Measurements from ENCODE around the gene NBPF3. TPM values are rescaled to one million over a fixed set of nuclear protein-coding genes. Genes with fewer than 3 reads are reported as not detected.
"Not testable (repeated sequence)": the region's sequence is repeated elsewhere in the genome, so short reads cannot be mapped to it uniquely, and the experiment has no call there.

NBPF3 gene
- total RNA-seq, 1 donor from 2014 or later = 3.0 TPM

DNA sequence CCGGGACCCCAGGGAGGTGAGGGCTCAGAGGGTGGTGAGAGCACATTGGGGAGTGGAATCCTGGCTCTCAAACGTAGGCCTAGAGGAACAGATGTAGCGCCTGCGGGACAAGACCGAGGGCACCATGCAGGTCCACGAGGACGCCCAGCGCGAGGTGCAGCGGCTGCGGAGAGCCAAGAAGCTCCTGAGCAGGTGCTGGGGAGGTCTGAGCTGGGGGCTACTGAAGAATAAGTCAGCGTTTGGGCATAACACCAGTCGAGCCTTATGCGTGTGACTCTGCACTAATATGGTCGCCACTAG lies 2.6 kb upstream of the NBPF3 start:
- DNase-seq (ENCODE audit: low read depth, low spot score) = no peak

DNA sequence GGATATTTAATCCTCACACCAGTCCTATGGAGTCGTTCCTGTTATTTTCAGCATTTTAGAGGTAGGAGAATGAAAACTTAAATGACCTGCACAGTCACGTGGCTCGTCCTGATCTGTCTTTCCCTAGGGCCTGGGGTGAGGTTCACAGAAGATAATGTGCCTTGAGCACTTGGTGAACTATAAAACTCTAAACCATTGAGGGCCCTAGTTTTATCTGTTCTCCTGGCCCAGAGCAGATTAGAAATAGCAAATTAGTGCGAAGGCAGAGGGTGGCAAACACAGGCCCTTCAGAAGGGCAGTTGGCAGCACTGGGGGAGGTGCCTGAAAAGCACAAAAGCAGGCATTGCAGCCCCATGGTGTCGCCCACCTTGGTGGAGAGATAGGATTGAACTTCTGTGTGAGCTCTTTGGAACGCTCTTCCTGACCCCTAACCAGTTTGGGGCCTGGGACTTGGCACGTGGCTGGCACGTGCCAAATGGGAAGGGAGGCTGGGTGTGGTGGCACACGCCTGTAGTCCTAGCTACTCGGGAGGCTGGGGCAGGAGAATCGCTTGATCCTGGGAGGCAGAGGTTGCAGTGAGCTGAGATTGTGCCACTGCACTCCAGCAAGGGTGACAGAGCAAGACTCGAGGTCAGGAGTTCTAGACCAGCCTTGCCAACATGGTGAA lies 1.2 kb upstream of the NBPF3 start:
- not testable (repeated sequence) for DNase-seq (ENCODE audit: low read depth, low spot score)

DNA sequence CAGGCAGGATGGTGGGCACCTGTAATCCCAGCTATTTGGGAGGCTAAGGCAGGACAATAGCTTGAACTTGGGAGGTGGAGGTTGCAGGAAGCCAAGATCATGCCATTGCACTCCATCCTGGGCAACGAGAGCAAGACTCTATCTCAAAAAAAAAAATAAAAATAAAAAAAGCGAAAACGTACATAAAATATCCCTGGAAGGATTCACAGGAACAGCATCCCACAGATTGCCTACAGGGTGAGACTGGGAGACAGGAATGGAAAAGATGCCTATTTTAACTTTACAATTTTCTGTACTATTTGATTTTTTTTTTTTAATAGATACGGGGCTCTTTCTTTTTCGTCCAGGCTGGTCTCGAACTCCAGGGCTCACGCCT lies 604 bp upstream of the NBPF3 start:
- DNase-seq (ENCODE audit: low read depth, low spot score) = no peak

DNA sequence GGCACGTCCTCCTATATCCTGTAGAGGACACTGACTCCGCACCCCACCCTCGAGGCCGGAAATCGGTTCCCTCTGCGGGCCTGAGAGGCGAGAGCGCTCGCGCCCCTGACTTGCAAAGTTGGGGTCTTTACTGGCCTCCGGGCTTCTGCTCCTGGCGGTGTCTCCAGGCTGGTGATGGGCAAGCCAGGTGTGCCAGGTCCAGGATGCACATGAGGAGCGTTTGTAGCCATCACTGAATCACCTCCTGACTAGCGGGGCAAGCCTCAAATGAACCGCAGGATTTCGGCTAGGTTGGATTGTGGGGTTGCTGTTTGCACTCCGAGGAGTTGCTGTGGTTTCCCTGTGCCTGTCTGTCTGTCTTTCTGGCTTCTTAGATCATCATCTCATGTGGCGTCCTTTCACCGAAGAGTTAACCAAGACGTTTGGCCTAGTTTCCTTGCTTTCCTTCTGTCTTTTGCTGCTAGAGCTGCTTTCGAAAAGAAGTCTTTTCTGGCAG lies 741 bp downstream of the NBPF3 start:
- not testable (repeated sequence) for DNase-seq (ENCODE audit: low read depth, low spot score)

DNA sequence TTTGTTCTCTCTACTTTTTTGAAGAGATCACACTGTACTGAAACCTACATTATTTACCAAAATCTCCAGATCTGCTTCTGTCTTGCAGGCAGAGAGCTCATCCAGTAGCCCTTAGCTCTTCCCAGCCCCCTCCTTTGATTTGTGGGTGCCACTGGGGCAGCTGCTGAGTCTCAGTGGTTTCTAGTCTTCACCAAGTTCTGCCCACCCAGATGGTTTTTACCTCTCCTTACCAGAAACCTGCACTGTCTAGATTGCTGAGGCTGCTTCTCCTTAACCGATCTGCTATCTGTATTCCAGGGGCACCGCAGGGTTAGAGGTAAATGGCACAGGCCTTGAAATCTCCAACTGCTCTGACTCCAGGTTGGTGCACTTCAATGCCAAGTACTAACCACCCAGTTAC lies 6.7 kb downstream of the NBPF3 start:
- DNase-seq (ENCODE audit: low read depth, low spot score) = not testable (repeated sequence)

DNA sequence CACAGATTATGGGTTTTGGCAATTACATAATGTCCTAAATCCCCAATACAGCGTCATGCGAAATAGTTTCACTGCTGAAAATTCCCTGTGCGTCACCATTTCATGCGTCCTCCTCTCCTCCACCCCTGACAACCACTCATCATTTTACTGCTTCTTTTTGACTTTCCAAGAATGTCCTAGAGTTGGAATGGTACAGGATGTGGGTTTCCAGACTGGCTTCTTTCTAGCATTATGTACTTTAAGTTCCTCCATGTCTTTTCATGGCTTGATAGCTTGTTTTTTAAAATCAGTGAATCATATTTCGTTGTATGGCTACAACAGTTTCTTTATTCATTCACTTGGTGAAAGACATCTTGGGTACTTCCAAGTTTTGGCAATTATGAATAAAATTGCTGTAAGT lies 7.4 kb downstream of the NBPF3 start:
- DNase-seq (ENCODE audit: low read depth, low spot score) = no peak

DNA sequence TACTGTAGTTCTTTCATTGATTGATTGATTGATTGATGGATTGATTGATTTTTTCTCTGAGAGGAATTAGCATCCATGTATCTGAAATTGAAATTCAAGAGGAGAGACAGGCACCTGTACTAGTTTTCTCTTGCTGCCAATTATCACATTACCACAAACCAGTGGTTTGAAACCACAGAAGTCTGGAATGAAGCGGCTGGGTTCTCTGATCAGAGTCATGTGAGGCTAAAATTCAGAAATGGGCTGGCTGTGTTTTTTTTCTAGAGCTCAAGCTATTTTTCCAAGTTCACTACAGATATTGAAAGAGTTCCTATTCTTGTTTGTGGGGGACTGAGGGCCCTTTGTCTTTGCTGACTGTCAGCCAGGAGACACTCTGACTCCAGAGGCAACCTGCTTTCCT lies 10.0 kb downstream of the NBPF3 start:
- DNase-seq (ENCODE audit: low read depth, low spot score) = no peak

DNA sequence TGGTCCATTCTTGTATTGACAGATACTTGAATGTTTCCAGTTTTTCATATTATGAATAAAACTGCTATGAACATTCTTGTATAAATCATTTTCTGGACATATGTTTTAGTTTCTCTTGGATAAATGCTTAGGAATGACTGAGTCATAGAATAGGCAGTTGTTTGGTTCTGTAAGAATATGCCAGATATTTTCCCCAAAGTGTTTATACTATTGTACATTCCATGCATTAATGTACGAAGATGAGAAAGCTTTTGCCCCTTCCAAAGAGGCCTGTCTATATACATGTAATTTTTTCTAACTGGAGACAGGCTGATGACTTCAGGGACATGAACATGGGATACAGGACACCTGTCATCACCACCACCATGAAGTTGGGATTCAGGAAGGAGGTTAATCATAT lies 11.3 kb downstream of the NBPF3 start:
- DNase-seq (ENCODE audit: low read depth, low spot score) = no peak

DNA sequence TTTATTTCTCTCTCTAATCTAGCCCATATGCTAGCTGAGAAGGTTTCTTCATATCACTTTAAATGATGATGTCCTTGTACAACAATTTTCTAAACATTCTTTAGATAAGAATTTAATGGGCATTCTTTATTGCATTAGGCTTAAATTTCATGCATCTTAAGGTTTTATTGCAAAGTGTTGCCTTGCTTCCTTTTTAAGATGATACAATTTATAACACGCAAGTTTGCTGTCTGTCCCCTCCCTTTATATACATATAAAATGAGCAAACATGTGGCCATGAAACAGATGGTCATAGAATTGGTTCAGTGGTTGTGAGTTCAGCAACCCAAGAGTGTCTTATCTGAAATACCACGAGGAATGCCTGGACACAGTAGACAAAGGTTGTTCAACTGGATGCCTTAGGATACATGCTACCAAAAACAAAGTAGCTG lies 12.1 kb downstream of the NBPF3 start:
- no peak for DNase-seq (ENCODE audit: low read depth, low spot score)

DNA sequence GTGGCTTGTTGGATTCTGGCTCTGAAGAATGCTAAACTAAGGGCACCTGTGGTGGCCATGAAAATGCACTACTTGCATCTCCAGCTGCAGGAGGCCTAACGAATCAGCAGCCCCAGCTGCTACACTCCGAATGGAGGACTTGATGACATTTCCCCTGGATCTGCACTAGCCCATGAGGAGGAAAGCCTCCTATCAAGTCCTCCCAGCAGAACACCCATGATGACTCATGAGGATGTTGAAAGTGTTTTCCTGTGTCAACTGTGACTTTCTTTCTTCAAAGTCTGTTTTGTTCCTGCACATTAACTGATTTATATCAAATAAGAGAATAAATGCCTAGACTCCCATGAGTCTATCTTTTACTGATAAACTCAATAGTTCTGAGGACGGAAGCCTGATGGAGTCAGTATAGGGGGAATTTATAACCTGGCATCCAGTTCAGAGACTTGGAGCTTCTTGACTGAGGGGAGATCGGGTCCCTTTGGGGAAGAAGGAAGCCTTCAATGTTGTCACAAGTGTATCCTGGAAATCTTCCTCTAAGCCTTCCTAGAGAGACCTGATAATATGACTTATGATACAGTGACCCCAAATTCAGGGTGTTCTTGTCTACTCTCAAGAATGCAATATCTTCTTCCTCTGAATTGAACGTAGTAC lies 14.2 kb downstream of the NBPF3 start:
- not testable (repeated sequence) for DNase-seq (ENCODE audit: low read depth, low spot score)

DNA sequence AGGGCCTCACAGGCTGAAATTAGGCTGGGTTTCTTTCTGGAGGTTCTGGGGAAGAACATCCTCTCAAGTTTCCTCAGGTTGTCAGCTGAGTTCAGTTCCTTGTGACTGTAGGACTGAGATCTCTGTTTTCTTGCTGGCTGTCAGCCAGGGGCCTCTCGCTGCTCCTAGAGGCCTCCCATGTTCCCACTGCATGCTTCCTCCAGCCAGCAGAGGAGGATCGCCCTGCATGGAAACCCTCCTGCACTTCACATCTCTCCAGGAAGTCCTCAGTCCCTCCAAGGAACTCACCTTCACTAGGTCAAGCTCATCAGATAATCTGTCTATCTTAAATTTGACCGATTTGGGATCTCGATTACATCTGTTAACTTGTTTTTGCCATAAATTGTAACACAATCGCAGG lies 15.0 kb downstream of the NBPF3 start:
- DNase-seq (ENCODE audit: low read depth, low spot score) = not testable (repeated sequence)

DNA sequence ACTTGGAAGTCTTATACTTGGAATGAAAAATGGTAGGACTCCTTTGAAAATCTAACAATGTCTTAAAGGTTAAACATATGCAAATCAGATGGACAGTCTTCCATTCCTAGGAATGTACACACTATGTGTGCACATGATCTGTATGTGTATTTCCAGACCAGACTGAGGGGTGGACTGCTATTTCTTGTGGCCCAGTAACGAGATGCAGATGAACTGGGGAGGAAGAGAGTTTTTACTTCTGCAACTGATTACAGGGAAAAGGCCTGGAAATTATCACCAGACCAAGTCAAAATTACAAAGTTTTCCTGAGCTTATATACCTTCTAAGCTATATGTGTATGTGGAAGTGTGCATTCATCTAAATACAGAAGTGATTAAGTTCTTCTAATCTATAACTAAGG lies 17.7 kb downstream of the NBPF3 start:
- DNase-seq (ENCODE audit: low read depth, low spot score) = no peak

DNA sequence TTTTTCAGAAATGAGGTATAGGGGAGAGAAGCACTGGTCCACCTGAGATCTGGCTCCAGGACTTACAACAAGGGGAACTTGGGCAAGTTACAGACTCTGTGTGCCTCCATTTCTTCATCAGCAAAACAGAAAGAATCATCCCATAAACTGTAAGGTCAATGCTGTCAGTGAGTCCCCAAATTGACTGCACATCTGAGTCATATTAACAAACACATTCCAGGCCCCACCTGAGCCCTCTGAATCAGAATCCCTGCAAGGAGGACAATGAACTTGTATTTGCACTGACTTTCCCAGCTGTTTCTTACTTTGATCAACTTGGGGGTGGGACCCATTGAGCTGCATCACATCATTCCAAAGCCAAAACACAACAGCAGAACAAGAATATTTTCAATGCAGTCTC lies 25.2 kb downstream of the NBPF3 start:
- not testable (repeated sequence) for DNase-seq (ENCODE audit: low read depth, low spot score)

DNA sequence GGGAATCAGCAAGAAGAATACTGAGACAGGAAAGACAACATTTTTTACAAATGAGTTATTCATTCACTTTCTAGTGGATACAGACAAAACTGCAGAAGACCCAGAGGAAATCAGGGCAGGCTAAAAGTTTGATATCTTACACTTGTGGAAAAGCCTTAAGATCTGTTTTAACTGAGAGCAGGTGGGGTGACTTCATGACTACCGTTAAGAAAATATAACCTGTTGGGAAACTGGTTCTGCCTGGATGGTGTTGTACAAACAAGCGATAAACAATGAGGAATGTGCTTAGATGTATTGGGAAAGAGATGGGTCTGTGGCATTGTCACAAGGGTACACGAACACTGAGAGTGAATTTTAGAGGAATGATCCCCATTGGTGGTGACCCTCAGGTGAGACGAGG lies 28.0 kb downstream of the NBPF3 start:
- DNase-seq (ENCODE audit: low read depth, low spot score) = not testable (repeated sequence)

DNA sequence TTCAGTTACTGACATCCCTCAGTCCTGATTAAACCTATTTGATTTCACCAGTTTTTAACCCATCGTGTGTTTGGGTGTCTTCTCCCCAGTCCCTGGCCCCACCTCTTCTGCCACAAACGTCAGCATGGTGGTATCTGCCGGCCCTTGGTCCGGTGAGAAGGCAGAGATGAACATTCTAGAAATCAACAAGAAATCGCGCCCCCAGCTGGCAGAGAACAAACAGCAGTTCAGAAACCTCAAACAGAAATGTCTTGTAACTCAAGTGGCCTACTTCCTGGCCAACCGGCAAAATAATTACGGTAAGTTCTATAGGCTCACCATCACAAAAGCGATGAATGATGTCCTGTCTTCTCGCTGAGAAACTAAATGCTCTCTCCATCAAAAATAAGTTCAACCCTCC lies 28.7 kb downstream of the NBPF3 start:
- DNase-seq (ENCODE audit: low read depth, low spot score) = no peak

DNA sequence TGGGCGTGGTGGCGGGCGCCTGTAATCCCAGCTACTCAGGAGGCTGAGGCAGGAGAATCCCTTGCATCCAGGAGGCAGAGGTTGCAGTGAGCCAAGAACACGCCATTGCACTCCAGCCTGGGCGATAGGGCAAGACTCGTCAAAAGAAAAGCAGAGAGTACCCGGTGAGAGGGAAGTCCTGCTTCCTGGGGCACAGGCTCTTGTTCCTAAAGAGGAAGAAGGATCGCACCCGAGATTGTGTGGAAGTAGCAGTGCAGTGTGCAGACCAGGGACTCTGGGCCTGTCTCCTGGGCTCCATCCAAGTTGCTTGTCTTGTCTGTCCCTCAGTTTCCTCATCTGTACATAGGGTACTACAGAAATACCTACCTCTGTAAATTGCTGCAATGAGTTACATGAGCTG lies 29.6 kb downstream of the NBPF3 start:
- no peak for DNase-seq (ENCODE audit: low read depth, low spot score)

DNA sequence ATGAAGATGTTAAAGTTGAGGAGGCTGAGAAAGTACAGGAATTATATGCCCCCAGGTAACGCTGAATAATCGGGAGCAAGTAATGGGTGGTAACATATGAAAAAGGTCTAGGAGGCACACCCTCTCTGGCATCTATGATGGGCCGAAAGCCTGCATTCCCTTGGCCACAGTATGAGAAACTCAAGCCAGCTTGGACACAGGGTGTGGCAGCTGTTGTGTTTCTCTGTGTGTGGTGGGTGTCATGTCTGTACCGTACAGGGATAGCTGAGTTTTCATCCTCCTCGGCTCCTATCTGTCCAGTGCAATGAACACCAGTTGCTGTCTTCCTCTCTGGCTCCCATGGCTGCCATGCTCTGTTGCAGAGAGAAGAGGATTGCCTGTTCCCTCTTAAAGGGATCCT lies 32.9 kb downstream of the NBPF3 start:
- DNase-seq (ENCODE audit: low read depth, low spot score) = no peak

DNA sequence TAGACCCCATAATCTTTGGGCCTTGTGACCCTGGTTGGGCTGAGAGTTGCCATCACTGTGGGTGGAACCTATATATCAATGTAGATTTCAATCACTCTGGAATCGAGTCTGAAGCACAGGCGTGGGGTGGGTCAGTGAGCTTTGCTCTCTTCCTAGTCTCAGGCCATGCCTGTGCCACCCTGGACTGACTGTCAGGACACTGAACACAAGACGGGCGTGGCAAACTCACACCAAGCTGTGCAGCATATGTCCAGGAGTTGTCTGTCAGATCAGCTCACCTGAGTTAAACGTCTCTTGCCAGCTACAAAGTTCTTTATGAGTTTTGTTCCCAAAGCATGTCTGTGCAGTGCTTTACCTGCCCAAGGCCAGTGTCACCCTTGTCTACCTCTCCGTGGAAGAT lies 38.4 kb downstream of the NBPF3 start:
- no peak for DNase-seq (ENCODE audit: low read depth, low spot score)

DNA sequence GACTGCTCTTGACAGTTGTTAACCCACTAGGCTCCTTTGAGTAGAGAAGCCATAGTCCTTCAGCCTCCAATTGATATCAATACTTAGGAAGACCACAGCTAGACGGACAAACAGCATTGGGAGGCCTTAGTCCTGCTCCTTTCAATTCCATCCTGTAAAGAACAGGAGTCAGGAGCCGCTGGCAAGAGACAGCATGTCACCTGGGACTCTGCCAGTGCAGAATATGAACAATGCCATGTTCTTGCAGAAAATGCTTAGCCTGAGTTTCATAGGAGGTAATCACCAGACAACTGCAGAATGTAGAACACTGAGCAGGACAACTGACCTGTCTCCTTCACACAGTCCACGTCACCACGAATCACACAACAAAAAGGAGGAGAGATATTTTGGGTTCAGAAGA lies 43.9 kb downstream of the NBPF3 start:
- DNase-seq (ENCODE audit: low read depth, low spot score) = not testable (repeated sequence)

DNA sequence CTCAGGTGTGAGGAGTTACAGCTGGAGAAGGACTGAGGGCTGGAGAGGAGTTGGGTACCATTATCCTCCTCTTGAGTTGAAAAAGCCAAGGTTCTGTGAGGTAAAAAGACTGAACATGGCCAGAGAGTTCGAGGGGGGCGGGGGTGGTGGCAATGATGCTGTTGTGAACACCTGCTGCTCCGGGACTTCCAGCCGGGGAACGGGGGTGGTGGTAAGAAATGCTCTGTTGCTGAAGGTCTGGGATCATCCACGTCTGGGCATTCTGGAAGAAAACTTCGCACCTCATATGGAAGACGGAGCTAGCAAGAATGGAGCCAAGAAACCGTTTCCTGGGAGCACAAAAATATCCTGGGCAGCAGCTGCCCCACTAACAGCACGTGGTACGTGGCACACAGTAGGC lies 49.2 kb downstream of the NBPF3 start:
- no peak for DNase-seq (ENCODE audit: low read depth, low spot score)

DNA sequence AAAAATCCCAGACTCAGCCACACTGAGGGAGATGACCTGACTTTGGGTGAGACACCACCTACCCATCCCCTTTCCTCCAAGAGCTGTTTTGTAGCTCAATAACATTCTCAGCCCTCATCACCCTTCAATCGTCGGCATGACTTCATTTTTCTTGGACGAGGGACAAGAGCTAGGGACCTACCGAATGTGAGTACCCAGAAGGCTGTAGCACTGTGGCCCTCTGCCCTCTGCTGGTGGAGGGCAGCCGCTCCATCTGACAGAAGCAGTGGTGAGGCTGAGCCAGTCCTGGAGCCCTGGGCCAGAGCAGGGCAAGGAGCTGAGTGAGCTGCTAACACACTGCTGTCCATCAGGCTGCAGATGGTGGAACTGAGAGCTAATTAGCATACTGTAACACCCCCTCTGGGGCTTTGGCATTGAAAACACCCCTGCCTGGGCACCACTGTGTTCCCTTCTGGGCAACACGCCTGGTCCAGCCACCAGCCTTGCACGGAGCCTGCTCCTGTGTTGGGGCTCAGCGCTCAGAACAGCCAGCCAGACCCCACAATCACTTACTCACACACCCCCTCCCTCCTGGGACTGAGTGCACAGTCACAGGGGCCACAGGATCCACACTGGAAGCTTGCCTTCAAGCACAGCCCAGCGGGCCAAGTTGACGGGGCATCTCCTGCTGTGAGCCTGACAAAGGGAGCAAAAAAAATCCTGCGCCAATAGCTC lies 51.0 kb downstream of the NBPF3 start:
- DNase-seq (ENCODE audit: low read depth, low spot score) = peak; percentile 7

DNA sequence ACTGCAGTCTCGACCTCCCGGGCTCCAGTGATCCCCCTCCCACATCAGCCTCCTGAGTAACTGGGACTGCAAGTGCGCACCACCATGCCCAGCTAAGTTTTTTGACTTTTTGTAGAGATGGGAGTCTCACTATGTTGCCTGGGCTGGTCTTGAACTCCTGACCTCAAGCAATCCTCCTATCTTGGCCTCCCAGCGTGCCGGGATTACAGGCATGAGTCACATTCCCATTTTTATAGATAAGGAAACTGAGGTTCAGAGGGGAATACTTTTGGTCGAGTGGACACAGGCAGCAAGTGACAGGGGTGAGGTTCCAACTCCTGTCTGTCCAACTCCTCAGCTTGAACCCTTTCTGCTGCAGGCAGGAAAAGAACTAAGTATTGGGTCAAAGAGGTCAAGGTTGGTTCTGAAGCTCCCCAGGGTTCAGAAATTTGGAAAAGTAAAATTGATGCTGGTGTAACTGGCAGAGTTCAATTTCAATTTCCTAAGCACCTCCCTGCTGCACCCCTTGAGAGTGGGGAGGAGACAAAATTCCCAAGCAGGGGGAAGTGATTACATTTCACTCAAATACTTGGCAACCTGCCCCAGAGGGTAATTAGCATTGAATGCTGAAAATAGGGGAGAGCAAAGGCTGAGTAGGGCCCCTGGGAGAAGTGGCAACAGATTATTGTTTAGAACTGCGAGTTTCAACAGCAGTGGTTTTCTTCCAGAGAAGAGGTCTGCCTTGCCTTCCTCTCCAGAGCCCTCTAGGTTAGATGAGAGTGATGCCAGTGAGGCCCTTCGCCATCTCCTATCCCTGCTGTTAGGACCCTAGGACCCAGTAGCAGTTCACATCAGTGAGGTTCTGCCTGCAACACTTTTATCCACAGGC lies 51.8 kb downstream of the NBPF3 start:
- DNase-seq (ENCODE audit: low read depth, low spot score) = no peak
